Activated T-cell treated with anti-CD3 and anti-CD28 coated beads for 4 hours (primary cell): ENCODE results near the gene GLCCI1.

Experiments
- DNase-seq: peaks from one replicate; pipeline ENCODE4 v3.0.0-alpha.2; 2020

GLCCI1 gene

GRCh38 chr7:7964691-7965090 is 3.9 kb upstream of the GLCCI1 start:
- DNase-seq, result no peak

- no peak for DNase-seq
Observed at GRCh38 chr7:7965301-7965700, 3.3 kb upstream of the GLCCI1 start.

GRCh38 chr7:7966141-7966734 is 2.4 kb upstream of the GLCCI1 start:
- no peak for DNase-seq

- DNase-seq, result no peak
Observed at GRCh38 chr7:7967886-7968543, 581 bp upstream of the GLCCI1 start.

- peak; percentile 30 for DNase-seq
Observed at GRCh38 chr7:7969306-7970236, 975 bp downstream of the GLCCI1 start.

GRCh38 chr7:7970237-7970530 is 1.6 kb downstream of the GLCCI1 start:
- no peak for DNase-seq

- DNase-seq, result no peak
Observed at GRCh38 chr7:7970531-7971307, 2.1 kb downstream of the GLCCI1 start.

- DNase-seq, result no peak
Observed at GRCh38 chr7:7971308-7972040, 2.9 kb downstream of the GLCCI1 start.

- no peak for DNase-seq
Observed at GRCh38 chr7:7972128-7972527, 3.5 kb downstream of the GLCCI1 start.

GRCh38 chr7:7972922-7973594 is 4.5 kb downstream of the GLCCI1 start:
- DNase-seq, result no peak

GRCh38 chr7:7976677-7977076 is 8.1 kb downstream of the GLCCI1 start:
- no peak for DNase-seq

GRCh38 chr7:7977774-7978173 is 9.2 kb downstream of the GLCCI1 start:
- DNase-seq, result no peak

- DNase-seq, result no peak
Observed at GRCh38 chr7:7978860-7979259, 10.3 kb downstream of the GLCCI1 start.

GRCh38 chr7:7979558-7979957 is 11.0 kb downstream of the GLCCI1 start:
- no peak for DNase-seq

- no peak for DNase-seq
Observed at GRCh38 chr7:7980134-7980533, 11.5 kb downstream of the GLCCI1 start.

- DNase-seq, result no peak
Observed at GRCh38 chr7:7982904-7983303, 14.3 kb downstream of the GLCCI1 start.

GRCh38 chr7:7984424-7984823 is 15.8 kb downstream of the GLCCI1 start:
- DNase-seq, result no peak

- no peak for DNase-seq
Observed at GRCh38 chr7:7988706-7989105, 20.1 kb downstream of the GLCCI1 start.

GRCh38 chr7:7989133-7989532 is 20.5 kb downstream of the GLCCI1 start:
- DNase-seq, result no peak

GRCh38 chr7:7989616-7990440 is 21.2 kb downstream of the GLCCI1 start:
- no peak for DNase-seq

- no peak for DNase-seq
Observed at GRCh38 chr7:7990441-7990761, 21.8 kb downstream of the GLCCI1 start.
